Gastrocnemius medialis (tissue), 4 donors: Measurements from ENCODE around the gene MYL5.

Experiments
- POLR2A ChIP-seq, 2 donors: fragments of 450-650 bp; IDR thresholded peaks; one replicate each; pipeline ENCODE4 v1.6.1; 2017; ENCODE audit warnings: antibody characterized with exemption in 2 of 2, mild to moderate bottlenecking in 2 of 2, moderate library complexity in 2 of 2
- TF ChIP-seq, protein P1 (sequence below), 5 experiments: fragments of 450-650 bp in 3 of 5; fragments of 200-600 bp in 2 of 5; sonication (generic) in 2 of 5; IDR thresholded peaks in 4 of 5; conservative IDR thresholded peaks in 1 of 5; 1 replicate in 4 of 5; 2 replicates in 1 of 5; pipeline ENCODE4 v1.5.1; 2016 to 2019; ENCODE audit warnings: antibody characterized with exemption in 5 of 5, mild to moderate bottlenecking in 3 of 5, moderate library complexity in 3 of 5

GRCh38 chr4:650951-651883, 23.1 kb upstream of the MYL5 start:
- TF ChIP-seq POLR2A (IDR thresholded peaks at IDR 0.05), result no peak
- TF ChIP-seq, protein P1, sequence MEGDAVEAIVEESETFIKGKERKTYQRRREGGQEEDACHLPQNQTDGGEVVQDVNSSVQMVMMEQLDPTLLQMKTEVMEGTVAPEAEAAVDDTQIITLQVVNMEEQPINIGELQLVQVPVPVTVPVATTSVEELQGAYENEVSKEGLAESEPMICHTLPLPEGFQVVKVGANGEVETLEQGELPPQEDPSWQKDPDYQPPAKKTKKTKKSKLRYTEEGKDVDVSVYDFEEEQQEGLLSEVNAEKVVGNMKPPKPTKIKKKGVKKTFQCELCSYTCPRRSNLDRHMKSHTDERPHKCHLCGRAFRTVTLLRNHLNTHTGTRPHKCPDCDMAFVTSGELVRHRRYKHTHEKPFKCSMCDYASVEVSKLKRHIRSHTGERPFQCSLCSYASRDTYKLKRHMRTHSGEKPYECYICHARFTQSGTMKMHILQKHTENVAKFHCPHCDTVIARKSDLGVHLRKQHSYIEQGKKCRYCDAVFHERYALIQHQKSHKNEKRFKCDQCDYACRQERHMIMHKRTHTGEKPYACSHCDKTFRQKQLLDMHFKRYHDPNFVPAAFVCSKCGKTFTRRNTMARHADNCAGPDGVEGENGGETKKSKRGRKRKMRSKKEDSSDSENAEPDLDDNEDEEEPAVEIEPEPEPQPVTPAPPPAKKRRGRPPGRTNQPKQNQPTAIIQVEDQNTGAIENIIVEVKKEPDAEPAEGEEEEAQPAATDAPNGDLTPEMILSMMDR (IDR thresholded peaks at IDR 0.05 in 4 of 5, conservative IDR thresholded peaks at IDR 0.05 in 1 of 5), result no peak
